GM18520 (cell line): ENCODE results near the gene MAP4K2.
"Not testable (repeated sequence)": the region's sequence is repeated elsewhere in the genome, so short reads cannot be mapped to it uniquely, and the experiment has no call there.

Experiments
- ATAC-seq: cut with Tn5 transposase; IDR thresholded peaks from one replicate; pipeline ENCODE4 v1.9.1; 2021; ENCODE audit not compliant: unreplicated experiment

The MAP4K2 gene

GRCh38 chr11:64838600-64839334, 35.8 kb upstream of the MAP4K2 start:
- ATAC-seq = no peak

- no peak for ATAC-seq
Measured at GRCh38 chr11:64837887-64838351, 34.9 kb upstream of the MAP4K2 start.

DNA sequence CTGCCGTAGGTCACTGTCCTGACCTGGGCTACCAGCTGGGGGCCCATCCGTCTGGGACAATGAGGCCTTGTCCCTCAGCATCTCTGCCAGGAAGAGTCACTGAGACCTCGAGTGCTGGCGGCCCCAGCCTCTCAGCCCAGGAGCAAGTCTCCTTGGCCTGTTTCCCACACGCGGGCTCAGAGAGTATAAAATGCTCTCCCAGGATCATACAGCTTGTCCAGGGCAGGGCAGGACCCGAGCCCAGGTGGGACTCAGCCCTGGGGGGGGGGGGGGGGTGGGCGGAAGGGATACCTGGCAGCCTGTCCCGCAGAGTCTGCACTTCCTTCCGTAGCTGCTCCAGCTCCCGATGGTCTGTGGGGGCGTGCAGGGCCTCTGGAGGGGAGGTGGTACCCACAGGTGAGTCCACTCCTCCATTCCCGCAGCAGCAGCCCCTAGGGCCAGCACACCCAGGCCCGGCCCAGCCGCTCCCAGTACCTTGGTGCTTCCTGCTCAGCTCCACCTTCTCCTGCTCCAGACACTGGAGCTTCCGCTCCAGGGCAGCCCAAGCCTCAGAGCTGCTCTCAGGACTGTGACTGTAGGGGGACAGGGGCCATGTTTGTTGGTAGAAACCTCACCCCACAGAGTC, 33.5 kb upstream of the MAP4K2 start:
- ATAC-seq = no peak

DNA sequence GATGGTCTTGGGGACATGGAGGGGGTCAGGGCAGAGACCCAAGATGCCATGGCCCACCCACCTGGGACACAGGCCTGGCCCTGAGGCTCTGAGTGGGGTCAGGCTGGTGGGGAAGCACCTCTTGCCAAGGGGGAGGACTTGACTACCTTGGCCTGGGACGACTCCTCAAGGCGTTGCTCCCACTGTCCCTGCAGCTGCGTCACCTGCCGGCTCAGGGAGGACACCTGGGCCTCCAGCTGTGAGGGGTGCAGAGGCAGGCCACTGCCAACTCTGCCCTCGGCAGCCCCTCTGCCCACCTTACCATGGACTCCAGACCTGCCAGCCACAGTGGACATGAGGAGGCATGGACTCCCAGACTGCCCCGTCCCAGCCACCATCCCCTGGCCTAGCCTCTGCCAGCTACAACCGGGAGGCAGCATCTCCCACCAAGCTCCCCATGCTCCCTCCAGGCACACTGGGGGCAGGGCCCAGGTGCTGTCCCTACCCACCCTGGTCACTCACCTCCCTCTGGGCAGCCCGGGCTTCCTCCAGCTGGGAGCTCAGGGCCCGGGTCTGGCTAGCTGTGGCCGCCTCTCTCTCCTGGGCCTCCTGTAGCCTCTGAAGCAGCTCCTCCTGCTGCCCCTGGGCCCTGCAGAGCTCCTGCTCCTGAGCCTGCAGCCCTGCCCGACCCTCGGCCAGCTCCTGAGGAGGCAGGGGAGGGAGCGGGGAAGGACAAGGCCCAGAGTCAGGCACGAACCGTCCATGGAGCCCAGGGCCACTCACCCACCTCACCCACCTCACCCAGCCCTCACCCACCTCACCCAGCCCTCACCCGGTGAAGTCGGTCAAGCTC, 32.8 kb upstream of the MAP4K2 start:
- no peak for ATAC-seq

DNA sequence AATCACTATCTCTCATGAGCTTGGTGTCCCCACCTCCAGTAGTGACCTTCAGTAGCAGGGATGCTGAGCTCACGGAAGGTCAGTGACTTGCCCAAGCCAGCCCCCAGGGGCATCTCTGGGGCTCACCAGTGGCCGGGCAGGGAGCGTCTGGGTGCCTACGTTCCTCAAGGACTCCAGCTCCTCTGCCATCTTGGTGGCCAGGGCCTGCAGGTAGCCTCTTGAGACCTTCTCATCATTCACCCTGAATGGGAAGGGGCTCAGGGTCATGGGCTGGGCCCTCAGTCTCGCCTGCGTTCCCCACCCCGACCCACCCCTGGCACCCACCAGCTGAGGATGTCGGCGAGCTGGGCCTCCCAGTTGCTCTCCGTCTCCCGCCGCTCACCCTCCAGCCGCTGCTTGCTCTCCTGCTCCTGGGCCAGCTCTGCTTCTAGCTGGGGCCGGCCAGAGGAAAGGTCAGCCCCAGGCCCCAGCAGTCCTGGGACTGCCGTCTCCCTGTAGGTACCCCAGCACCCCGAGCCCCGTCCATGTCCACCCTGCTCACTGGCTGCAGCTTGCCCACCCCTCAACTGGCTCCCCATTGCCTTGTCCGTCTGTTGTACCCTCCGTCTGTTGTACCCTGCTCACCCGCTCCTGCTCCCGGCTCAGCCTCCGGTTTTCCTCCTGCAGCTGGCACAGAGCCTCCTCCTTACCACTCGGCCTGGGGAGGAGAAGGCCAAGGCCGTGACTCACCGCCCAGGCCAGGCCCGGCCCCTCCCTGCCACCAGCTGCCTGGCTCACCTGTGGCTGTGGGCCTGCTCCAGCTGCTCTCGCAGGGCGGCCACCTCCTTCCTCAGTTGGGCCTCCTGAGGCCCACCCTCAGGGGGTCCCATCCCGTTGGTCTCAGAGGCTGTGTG, 32.0 kb upstream of the MAP4K2 start:
- ATAC-seq = no peak

DNA sequence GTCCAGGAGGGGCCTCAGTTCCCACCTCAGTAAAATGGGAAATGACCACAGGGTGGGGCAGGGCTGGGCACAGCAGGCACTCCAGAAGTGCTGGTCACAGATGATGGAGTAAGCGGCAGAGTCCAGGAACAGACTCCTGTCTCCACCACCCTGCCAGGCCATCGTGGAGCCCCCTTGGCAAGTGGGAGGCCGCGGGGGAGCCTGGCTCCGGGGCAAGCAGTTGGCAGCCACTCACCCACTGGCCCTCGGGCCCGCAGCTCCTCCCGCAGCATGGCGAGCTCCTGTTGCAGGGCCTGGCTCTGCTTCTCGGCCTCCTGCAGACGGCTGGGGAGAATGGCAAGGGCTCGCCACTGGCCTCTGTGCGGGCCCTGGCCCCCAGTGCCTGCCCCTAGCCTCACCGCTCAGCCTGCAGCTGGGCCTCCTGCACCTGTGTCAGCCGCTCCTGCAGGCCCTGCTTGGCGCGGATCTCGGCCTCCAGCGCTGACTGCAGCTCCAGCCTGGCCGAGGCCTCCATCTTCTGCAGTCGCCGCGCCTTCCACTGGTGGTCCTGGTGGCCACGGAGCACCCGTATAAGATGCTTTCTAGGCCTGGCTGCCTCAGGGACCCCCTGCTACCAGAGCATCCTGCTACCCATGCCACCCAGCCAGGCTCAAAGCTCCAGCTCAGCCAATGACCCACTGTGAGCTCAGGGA, 31.2 kb upstream of the MAP4K2 start:
- no peak for ATAC-seq

DNA sequence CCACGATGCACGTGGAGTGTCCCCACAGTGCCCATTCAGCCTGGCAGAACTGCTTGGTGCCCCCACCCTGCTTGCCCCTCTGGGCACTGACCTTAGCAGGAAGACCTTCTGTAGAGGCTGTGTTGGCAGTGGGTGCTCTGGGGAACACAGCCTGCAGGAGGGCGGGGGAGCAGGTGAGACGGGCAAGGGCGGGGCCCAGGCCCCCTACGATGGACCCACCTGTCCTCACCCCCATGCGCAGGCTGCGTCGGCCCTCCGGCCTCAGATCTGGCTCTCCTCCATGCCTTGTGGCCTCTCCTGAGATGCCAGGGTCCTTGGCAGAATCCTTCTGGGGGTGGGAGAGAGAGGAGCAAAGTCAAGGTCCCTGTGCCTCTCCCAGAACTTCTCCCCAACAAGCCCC, 30.5 kb upstream of the MAP4K2 start:
- ATAC-seq = no peak

DNA sequence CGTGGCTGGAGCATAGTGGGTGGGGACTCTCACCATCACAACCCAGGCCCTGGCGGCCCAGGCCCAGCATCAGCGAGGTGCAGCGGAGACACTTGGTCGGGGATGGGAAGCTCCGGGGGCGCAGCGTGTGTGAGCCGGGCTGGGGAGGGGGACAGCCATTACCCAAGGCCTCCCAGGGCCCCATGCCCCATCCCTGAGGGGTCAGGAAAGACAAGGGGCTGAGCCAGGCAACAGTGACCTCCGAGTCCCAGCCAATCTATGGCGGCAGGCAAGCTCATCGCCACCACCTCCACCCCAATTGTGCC, 30.1 kb upstream of the MAP4K2 start:
- no peak for ATAC-seq

DNA sequence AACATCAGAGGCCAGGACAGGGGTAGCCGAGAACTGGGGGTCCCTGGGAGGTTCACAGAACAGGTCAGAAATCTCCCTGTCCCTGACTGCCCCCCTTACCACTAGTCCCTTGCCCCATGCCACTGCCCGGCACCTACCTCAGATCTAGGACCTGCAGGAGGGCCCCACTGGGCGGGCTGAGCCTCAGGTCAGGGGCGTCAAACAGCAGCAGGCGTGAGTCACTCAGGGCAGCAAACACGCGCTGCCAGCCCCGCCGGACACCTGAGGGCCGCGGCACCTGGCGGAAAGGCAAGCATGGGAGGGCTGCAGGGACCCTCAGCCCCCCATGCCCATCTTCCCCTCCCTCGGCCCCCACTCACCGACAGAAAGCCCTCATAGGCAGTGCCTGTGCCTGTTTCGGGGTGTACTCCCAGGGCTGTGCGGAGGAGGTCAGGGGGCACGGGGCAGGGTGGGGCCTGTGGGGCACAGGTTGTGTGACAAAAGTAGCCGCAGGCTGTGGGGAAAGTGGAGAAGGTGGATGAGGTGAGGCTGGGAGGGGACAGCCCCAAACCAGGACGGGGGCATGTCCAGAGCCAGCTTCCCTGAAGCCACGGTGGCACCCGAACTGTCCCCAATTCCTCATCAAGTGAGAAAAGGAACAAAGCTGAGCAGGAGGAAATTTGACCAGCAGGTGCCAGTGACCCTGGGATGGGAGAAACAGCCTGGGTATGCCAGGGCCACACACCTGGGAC, 29.6 kb upstream of the MAP4K2 start:
- no peak for ATAC-seq

DNA sequence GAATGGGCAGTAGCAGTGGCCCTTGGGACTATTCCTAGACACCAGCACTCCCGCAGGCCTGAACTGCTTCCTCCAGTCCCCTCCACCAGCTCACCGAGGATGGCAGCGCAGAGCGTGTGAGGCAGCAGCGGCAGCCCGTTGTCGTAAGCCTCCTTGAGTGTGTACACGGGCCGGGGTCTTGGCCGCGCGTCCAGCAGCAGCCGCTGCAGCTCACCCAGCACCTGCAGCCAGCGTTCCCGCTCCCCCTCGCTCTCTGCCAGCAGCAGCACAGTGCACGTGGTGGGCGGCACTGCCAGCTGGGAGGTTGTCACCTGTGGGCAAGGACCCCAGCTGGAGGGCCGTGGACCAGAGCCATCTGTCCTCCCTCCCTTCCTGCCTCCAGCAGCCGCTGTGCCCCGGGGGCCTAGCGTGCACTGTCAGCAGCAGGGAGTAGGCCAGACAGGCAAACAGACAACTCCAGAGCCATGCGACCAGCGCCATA, 28.4 kb upstream of the MAP4K2 start:
- no peak for ATAC-seq

DNA sequence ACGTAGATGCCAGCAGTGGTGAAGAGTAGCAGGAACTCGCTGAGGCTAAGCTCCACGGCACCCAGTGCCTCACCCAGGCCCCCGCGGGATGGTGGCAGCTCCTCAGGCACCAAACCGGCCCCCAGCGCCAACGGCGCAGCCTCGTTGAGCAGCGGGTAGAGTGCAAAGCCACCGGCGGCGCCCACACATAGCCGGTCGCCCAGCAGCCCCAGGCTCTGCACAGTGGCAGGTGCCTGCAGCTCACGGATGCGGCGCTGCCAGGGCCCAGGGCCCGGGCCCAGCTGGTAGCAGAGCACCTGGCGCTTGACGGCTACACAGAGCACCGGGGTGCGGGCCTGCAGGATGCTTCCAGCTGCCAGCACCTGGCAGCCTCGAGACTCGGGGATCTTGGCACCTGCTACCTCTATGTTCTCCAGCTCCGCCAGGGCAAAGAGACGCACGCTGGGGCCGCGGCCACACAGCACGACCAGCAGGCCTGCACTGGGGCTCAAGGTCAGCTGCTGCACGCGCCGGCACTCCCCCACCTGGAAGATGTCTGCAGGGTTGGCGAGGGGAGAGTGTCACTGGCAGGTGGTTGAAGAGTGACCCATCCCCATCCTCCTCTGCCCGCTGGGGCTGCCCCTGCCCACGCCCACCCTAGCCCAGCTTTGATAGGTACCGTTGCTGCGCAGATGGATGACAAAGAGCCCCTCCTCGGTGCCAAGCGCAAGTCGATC, 26.7 kb upstream of the MAP4K2 start:
- no peak for ATAC-seq

GRCh38 chr11:64827451-64827839, 24.4 kb upstream of the MAP4K2 start:
- no peak for ATAC-seq

GRCh38 chr11:64826578-64827450, 23.8 kb upstream of the MAP4K2 start:
- no peak for ATAC-seq

DNA sequence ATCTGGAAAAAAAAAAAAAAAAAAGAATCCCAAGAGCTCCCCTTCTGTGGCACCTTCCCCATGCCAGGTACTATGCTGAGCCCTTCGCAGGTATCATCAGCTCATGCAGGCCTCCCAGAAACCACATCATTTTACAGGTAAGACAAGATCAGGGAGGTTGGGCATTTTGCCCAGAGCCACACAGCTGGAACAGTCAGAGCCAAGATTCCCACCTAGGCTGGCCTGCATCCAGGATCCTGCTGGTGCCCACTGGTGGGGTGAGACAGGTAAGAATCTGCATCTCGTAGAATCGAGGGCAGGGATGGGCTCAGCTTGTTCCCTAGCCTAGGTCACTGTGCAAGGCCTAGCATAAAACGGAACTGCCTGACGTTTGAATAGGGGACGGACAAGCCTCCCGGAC, 23.0 kb upstream of the MAP4K2 start:
- no peak for ATAC-seq

GRCh38 chr11:64823568-64824119, 20.6 kb upstream of the MAP4K2 start:
- no peak for ATAC-seq

DNA sequence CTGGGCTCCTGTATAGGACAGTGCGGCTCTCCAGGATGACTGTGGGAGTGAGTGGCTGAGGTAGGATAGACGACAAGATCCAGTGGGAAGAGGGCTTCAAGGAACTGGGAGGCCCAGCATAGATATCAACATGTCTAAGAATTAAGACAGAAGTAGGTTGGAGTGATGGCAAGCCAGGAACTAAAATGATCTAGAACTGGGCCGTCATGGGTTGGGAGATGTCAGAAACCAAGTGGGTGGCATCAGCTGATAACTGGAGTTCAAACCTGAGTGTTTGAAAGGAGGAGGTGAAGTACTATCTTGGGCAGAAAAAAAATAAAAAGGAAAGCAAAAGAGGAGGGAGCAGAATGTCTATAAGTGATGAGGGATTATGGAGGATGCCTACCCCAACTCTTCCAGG, 14.5 kb upstream of the MAP4K2 start:
- no peak for ATAC-seq

DNA sequence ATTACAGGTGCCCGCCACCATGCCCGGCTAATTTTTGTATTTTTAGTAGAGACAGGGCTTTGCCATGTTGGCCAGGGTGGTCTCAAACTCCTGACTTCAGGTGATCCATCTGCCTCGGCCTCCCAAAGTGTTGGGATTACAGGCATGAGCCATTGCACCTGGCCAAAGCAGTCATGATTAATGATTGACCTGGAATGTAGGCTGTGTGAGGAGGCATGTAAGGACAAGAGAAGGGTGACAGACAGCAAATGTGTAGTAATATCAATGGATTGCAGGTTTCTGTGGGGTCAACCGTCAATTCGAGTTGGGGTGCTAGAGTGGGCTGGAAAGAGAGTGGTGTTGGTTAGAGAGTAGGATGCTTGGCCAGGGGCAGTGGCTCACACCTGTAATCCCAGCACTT, 12.4 kb upstream of the MAP4K2 start:
- not testable (repeated sequence) for ATAC-seq

GRCh38 chr11:64814712-64815187, 11.7 kb upstream of the MAP4K2 start:
- ATAC-seq = peak; percentile 54
